Lung (tissue), 12 donors: ENCODE measurements around the gene GRID2. TPM values are rescaled to one million over a fixed set of nuclear protein-coding genes. Genes with fewer than 3 reads are reported as not detected.
A peak's percentile ranks its signal among the peaks of the same experiment; 100 is the strongest.

ENCODE experiments used
- ATAC-seq: fragments of 200-7000 bp; cut with Tn5 transposase; one replicate; pipeline ENCODE4 v1.9.1; 2020; ENCODE audit warnings: moderate number of reproducible peaks; ENCODE audit not compliant: insufficient read depth, low FRiP score
- DNase-seq, 3 donors: peaks; one replicate each; pipeline ENCODE4 v3.0.0-alpha.2; 2013 to 2017
- H3K27ac ChIP-seq, 2 donors: one replicate each; pipeline ENCODE4 v1.5.1; 2013; ENCODE audit warnings: mild to moderate bottlenecking in 2 of 2, moderate library complexity in 2 of 2, control low read depth in 1 of 2, inconsistent platforms in 1 of 2, low read depth in 1 of 2, low read length in 1 of 2
- H3K27me3 ChIP-seq, 3 donors: one replicate each; pipeline ENCODE4 v1.5.1; 2013; ENCODE audit warnings: low read length in 2 of 3; ENCODE audit not compliant: control insufficient read depth in 3 of 3, insufficient read depth in 3 of 3
- H3K36me3 ChIP-seq, 4 donors: one replicate each; pipeline ENCODE4 v1.5.1; 2013; ENCODE audit warnings: low read length in 4 of 4, mild to moderate bottlenecking in 1 of 4, moderate library complexity in 1 of 4; ENCODE audit not compliant: control insufficient read depth in 4 of 4, insufficient read depth in 4 of 4
- H3K4me1 ChIP-seq, 5 donors: one replicate each; pipeline ENCODE4 v1.5.1; 2013; ENCODE audit warnings: low read length in 5 of 5, mild to moderate bottlenecking in 2 of 5, moderate library complexity in 1 of 5; ENCODE audit not compliant: control insufficient read depth in 5 of 5, insufficient read depth in 5 of 5
- H3K4me3 ChIP-seq: one replicate; pipeline ENCODE4 v1.5.1; 2013; ENCODE audit warnings: mild to moderate bottlenecking, control low read depth, moderate library complexity
- H3K9ac ChIP-seq, 2 donors: one replicate each; pipeline ENCODE4 v1.5.1; 2013; ENCODE audit warnings: low read length in 2 of 2, control low read depth in 1 of 2; ENCODE audit not compliant: insufficient read depth in 1 of 2
- H3K9me3 ChIP-seq, 4 donors: one replicate each; pipeline ENCODE4 v1.5.1; 2013; ENCODE audit warnings: low read length in 3 of 4, mild to moderate bottlenecking in 1 of 4, moderate library complexity in 1 of 4; ENCODE audit not compliant: control insufficient read depth in 4 of 4, insufficient read depth in 3 of 4
- CTCF ChIP-seq: IDR thresholded peaks from 2 replicates; pipeline ENCODE4 v1.5.1; 2012; ENCODE audit warnings: mild to moderate bottlenecking; ENCODE audit errors: control extremely low read depth, extremely low read depth
- WGBS, 2 donors: extraction: QIAGEN DNeasy Blood & Tissue Kit; methylation state at CpG; one replicate each; pipeline ENCODE4 v1.1.7; 2013; 5-methylcytosine and 5-hydroxymethylcytosine counted together
- polyA plus RNA-seq, 2 donors: library from polyadenylated mRNA; stranded (reverse); fragments of 200-250 nt; gene quantifications; one replicate each; pipeline ENCODE4 v1.2.1, GENCODE V29; 2013
- total RNA-seq, 2 donors: library from RNA; depleted of rRNA in 1 of 2; stranded (reverse); fragments of >200 nt in 1 of 2; gene quantifications; one replicate each; pipeline ENCODE4 v1.2.1, GENCODE V29; 2014 to 2021
- donor health status: control.
- donor health status: control.
- donor health status: Bipolar disorder and iron deficiency.
- donor health status: healthy.
- donor health status: DM: yes; HTN: yes; CAD: no.

Gene GRID2
- total and polyA plus RNA-seq, 4 donors = 0.09 to 1.3 TPM; not detected in 2

- no peak for TF ChIP-seq CTCF
- Histone ChIP-seq H3K27me3 (no peaks in the 10 kb centered on the region), H3K9me3 (peaks cover 0 to under 1% (median 0%) of the 10 kb centered on the region in 4 donors), H3K9ac (no peak overlapping the region), H3K4me1 (no peaks in the 10 kb centered on the region), H3K36me3 (no peaks in the 10 kb centered on the region), H3K27ac (no peak overlapping the region), H3K4me3 (no peak overlapping the region)
- 67 to 83% methylated on average over 4 of the region's 4 CpGs for WGBS, 2 donors
- DNase-seq (no peak), ATAC-seq (peak; percentile 42)
Observed at GRCh38 chr4:93182722-93183121, 879.0 kb downstream of the GRID2 start.

GRCh38 chr4:93183576-93183975 lies 879.8 kb downstream of the GRID2 start:
- DNase-seq (peak in 2 of 3 donors; percentile 19 to 50), ATAC-seq (peak; percentile 14)
- Histone ChIP-seq H3K9me3 (peaks cover 0 to 2% (median 0%) of the 10 kb centered on the region in 4 donors), H3K9ac (no peak overlapping the region), H3K27me3 (no peaks in the 10 kb centered on the region), H3K36me3 (no peaks in the 10 kb centered on the region), H3K4me1 (no peaks in the 10 kb centered on the region), H3K27ac (no peak overlapping the region), H3K4me3 (no peak overlapping the region)
- no peak for TF ChIP-seq CTCF

GRCh38 chr4:93184053-93184452 lies 880.3 kb downstream of the GRID2 start:
- H3K27ac ChIP-seq = no peak overlapping the region
- no peaks in the 10 kb centered on the region for H3K4me1 ChIP-seq
- no peak overlapping the region for H3K9ac ChIP-seq
- no peaks in the 10 kb centered on the region for H3K27me3 ChIP-seq
- ATAC-seq = peak; percentile 75
- peak; percentile 14 to 75 (median 49) for DNase-seq
- no peak overlapping the region for H3K4me3 ChIP-seq
- H3K36me3 ChIP-seq = no peaks in the 10 kb centered on the region
- 52 to 80% methylated on average over 2 of the region's 2 CpGs for WGBS, 2 donors
- peaks cover 0 to 2% (median 0%) of the 10 kb centered on the region in 4 donors for H3K9me3 ChIP-seq
- no peak for TF ChIP-seq CTCF

GRCh38 chr4:93186846-93187245 lies 883.1 kb downstream of the GRID2 start:
- no peaks in the 10 kb centered on the region for H3K36me3 ChIP-seq
- TF ChIP-seq CTCF = no peak
- no peaks in the 10 kb centered on the region for H3K4me1 ChIP-seq
- H3K4me3 ChIP-seq = no peak overlapping the region
- no peak overlapping the region for H3K9ac ChIP-seq
- no peak overlapping the region for H3K27ac ChIP-seq
- ATAC-seq = no peak
- peaks cover 0 to 2% (median 0%) of the 10 kb centered on the region in 4 donors for H3K9me3 ChIP-seq
- no peak for DNase-seq
- WGBS, 2 donors = 89 to 92% methylated on average over 1 of the region's 1 CpG
- no peaks in the 10 kb centered on the region for H3K27me3 ChIP-seq
